Testis (tissue), 3 donors: Measurements from ENCODE around the gene COA6. TPM values are rescaled to one million over a fixed set of nuclear protein-coding genes. Genes with fewer than 3 reads are reported as not detected.

ENCODE experiments used
- DNase-seq: peaks from one replicate; pipeline ENCODE4 v3.0.0-alpha.2; 2019
- H3K27ac ChIP-seq, 2 donors: fragments of 200-600 bp; sonication (generic); one replicate each; pipeline ENCODE4 v1.5.1; 2019
- H3K27me3 ChIP-seq: fragments of 200-600 bp; sonication (generic); one replicate; pipeline ENCODE4 v1.5.1; 2019
- H3K36me3 ChIP-seq: fragments of 200-600 bp; sonication (generic); one replicate; pipeline ENCODE4 v1.5.1; 2017; ENCODE audit warnings: low read depth; ENCODE audit errors: missing control alignments
- H3K4me1 ChIP-seq: fragments of 200-600 bp; sonication (generic); one replicate; pipeline ENCODE4 v1.5.1; 2019
- H3K4me3 ChIP-seq, 2 donors: fragments of 200-600 bp; sonication (generic); one replicate each; pipeline ENCODE4 v1.5.1; 2017 to 2019
- H3K9me3 ChIP-seq: fragments of 200-600 bp; sonication (generic); one replicate; pipeline ENCODE4 v1.5.1; 2017
- POLR2A ChIP-seq: fragments of 450-650 bp; IDR thresholded peaks from one replicate; pipeline ENCODE4 v1.6.1; 2017; ENCODE audit warnings: antibody characterized with exemption, mild to moderate bottlenecking, moderate library complexity
- WGBS, 2 donors: methylation state at CpG; one replicate each; pipeline ENCODE4 v1.1.5; 2018; 5-methylcytosine and 5-hydroxymethylcytosine counted together
- intact Hi-C: fragments of 100-400 bp; cut with DNase I; formaldehyde crosslinking; loops from one replicate; pipeline ENCODE4 v1.15.1; 2023; ENCODE audit warnings: low total_unique reads
- polyA plus RNA-seq: library from polyadenylated mRNA; stranded (reverse); fragments of 350-450 nt; fragmentation: Illumina TruSeq; extraction: RNeasy Lipid Tissue Mini Kit (QIAGEN cat#74804); gene quantifications from one replicate; pipeline ENCODE4 v1.2.3, GENCODE V29; 2014; ENCODE audit warnings: low read depth, low replicate concordance; ENCODE audit not compliant: insufficient read depth
- total RNA-seq, 2 donors: library from RNA; depleted of rRNA; stranded (reverse); fragments of >200 nt; gene quantifications; one replicate each; pipeline ENCODE4 v1.2.3, GENCODE V29; 2016
- TF ChIP-seq, protein P1 (sequence below), 3 experiments: fragments of 450-650 bp in 2 of 3; fragments of 200-600 bp in 1 of 3; sonication (generic) in 1 of 3; IDR thresholded peaks; one replicate each; pipeline ENCODE4 v1.5.1; 2016 to 2019; ENCODE audit warnings: antibody characterized with exemption in 3 of 3, mild to moderate bottlenecking in 2 of 3, moderate library complexity in 1 of 3

The COA6 gene
- total and polyA plus RNA-seq, 3 donors from 2014 or later = 9.7 to 18.2 (median 11.1) TPM

DNA sequence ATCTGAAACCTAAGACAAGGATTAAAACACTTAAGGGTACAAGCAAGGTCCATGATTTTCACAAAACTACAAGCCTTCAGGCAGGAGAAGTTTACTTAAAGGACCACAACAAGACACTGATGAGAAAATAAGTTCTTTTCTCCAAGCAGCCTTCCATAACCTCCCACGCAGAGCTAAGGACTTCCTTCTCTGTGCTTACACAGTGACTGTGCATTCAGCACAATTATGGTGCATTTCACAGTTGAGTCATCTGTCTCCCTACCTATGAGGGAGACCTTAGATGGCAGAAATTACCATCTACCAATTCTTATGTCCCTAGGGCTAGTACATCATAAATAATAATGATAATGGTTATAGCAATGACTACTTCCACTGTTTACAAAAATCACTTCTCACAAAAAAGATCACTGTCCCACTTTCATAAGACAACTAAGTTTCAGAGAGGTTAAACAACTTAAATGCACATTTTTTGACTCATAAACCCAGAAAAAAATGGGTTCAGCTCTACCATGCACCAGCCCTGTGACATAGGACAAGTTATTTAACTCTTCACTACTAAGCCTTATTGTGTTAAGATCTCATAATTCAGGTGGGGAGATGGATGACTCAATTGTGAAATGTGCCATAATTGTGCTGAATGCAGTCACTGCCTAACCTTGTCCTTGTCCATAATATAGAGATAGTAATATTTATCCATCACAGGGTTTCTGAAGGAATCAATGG, 60.5 kb downstream of the COA6 start:
- H3K36me3 ChIP-seq = no peaks in the 10 kb centered on the region
- no peaks in the 10 kb centered on the region for H3K27me3 ChIP-seq
- no peaks in the 10 kb centered on the region for H3K4me1 ChIP-seq
- H3K4me3 ChIP-seq = no peak overlapping the region
- H3K9me3 ChIP-seq = no peaks in the 10 kb centered on the region
- DNase-seq = no peak
- TF ChIP-seq, protein P1, sequence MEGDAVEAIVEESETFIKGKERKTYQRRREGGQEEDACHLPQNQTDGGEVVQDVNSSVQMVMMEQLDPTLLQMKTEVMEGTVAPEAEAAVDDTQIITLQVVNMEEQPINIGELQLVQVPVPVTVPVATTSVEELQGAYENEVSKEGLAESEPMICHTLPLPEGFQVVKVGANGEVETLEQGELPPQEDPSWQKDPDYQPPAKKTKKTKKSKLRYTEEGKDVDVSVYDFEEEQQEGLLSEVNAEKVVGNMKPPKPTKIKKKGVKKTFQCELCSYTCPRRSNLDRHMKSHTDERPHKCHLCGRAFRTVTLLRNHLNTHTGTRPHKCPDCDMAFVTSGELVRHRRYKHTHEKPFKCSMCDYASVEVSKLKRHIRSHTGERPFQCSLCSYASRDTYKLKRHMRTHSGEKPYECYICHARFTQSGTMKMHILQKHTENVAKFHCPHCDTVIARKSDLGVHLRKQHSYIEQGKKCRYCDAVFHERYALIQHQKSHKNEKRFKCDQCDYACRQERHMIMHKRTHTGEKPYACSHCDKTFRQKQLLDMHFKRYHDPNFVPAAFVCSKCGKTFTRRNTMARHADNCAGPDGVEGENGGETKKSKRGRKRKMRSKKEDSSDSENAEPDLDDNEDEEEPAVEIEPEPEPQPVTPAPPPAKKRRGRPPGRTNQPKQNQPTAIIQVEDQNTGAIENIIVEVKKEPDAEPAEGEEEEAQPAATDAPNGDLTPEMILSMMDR (IDR thresholded peaks at IDR 0.05) = no peak
- TF ChIP-seq POLR2A = no peak
- intact Hi-C loops = no loop called here
- H3K27ac ChIP-seq = no peak overlapping the region
- 90 to 93% methylated on average over 1 of the region's 1 CpG for WGBS, 2 donors

Other genes with a start within 250 kb of the COA6 start
- gene TARBP1, start 105.7 kb downstream of the COA6 start, total RNA-seq = 10 to 100 TPM; 29.5 to 39.8 TPM
- gene TARBP1, start 105.7 kb downstream of the COA6 start, polyA plus RNA-seq = 31.3 TPM
- gene IRF2BP2, start 236.7 kb downstream of the COA6 start, total RNA-seq = 10 to 100 TPM; 82.0 to 96.6 TPM
- gene IRF2BP2, start 236.7 kb downstream of the COA6 start, polyA plus RNA-seq = 100 TPM